ENCODE measurements around the gene PKN2.

- TF ChIP-seq, protein P1, sequence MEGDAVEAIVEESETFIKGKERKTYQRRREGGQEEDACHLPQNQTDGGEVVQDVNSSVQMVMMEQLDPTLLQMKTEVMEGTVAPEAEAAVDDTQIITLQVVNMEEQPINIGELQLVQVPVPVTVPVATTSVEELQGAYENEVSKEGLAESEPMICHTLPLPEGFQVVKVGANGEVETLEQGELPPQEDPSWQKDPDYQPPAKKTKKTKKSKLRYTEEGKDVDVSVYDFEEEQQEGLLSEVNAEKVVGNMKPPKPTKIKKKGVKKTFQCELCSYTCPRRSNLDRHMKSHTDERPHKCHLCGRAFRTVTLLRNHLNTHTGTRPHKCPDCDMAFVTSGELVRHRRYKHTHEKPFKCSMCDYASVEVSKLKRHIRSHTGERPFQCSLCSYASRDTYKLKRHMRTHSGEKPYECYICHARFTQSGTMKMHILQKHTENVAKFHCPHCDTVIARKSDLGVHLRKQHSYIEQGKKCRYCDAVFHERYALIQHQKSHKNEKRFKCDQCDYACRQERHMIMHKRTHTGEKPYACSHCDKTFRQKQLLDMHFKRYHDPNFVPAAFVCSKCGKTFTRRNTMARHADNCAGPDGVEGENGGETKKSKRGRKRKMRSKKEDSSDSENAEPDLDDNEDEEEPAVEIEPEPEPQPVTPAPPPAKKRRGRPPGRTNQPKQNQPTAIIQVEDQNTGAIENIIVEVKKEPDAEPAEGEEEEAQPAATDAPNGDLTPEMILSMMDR (IDR thresholded peaks at IDR 0.05) = no peak
- TF ChIP-seq POLR2A (IDR thresholded peaks at IDR 0.05) = no peak
Measured at GRCh38 chr1:88731475-88732269, 47.6 kb downstream of the PKN2 start.
